Transverse colon (tissue), 4 donors: ENCODE data around the gene LRSAM1. TPM values are rescaled to one million over a fixed set of nuclear protein-coding genes. Genes with fewer than 3 reads are reported as not detected.

Source experiments
- DNase-seq: peaks from one replicate; pipeline ENCODE4 v3.0.0-alpha.2; 2019
- H3K27ac ChIP-seq, 4 donors: fragments of 200-600 bp; sonication (generic); 2 replicates each; pipeline ENCODE4 v1.5.1; 2016 to 2018; ENCODE audit warnings: inconsistent platforms in 4 of 4
- H3K27me3 ChIP-seq: fragments of 200-600 bp; sonication (generic); 2 replicates; pipeline ENCODE4 v1.5.1; 2017; ENCODE audit warnings: inconsistent platforms
- H3K36me3 ChIP-seq, 4 donors: fragments of 200-600 bp; sonication (generic); 2 replicates each; pipeline ENCODE4 v1.5.1; 2017 to 2019; ENCODE audit warnings: inconsistent platforms in 4 of 4
- H3K4me1 ChIP-seq, 4 donors: fragments of 200-600 bp; sonication (generic); 2 replicates each; pipeline ENCODE4 v1.5.1; 2017 to 2020; ENCODE audit warnings: inconsistent platforms in 4 of 4
- H3K4me3 ChIP-seq, 4 donors: fragments of 200-600 bp; sonication (generic); 1 replicate in 1 of 4; 2 replicates in 3 of 4; pipeline versions ENCODE4 v1.5.1 to v1.6.1; 2017 to 2019; ENCODE audit warnings: inconsistent platforms in 4 of 4
- H3K9me3 ChIP-seq, 2 donors: fragments of 200-600 bp; sonication (generic); 2 replicates each; pipeline ENCODE4 v1.5.1; 2017 to 2019; ENCODE audit warnings: inconsistent platforms in 2 of 2
- CTCF ChIP-seq, 5 experiments: fragments of 200-600 bp in 3 of 5; fragments of 450-650 bp in 2 of 5; sonication (generic) in 3 of 5; IDR thresholded peaks; 1 replicate in 2 of 5; 2 replicates in 3 of 5; pipeline ENCODE4 v1.5.1; 2016 to 2017; ENCODE audit warnings: antibody characterized with exemption in 5 of 5, inconsistent platforms in 3 of 5, mild to moderate bottlenecking in 2 of 5, moderate library complexity in 1 of 5
- EP300 ChIP-seq: sonication (generic); formaldehyde crosslinking; IDR thresholded peaks from one replicate; pipeline ENCODE4 v1.6.1; 2017; ENCODE audit warnings: antibody characterized with exemption, low read depth
- POLR2A ChIP-seq: fragments of 450-650 bp; IDR thresholded peaks from one replicate; pipeline ENCODE4 v1.6.1; 2016; ENCODE audit warnings: antibody characterized with exemption, mild to moderate bottlenecking, moderate library complexity
- POLR2AphosphoS5 ChIP-seq, 3 donors: sonication (generic); formaldehyde crosslinking; IDR thresholded peaks; one replicate each; pipeline ENCODE4 v1.6.1; 2016; ENCODE audit warnings: antibody characterized with exemption in 3 of 3
- WGBS, 2 donors: methylation state at CpG; one replicate each; pipeline ENCODE4 v1.1.5; 2018; ENCODE audit warnings: low coverage in 1 of 2; 5-methylcytosine and 5-hydroxymethylcytosine counted together
- in situ Hi-C, 4 donors: fragments of 200-750 bp; cut with MboI; loops; one replicate each; pipeline versions ENCODE4 v1.15.0 to v1.15.1; 2017; ENCODE audit warnings: low sequenced_read_pairs in 3 of 4, low pct_ligation_motif_present in 1 of 4, low pct_unique_long_range_greater_than_20kb in 1 of 4
- intact Hi-C: fragments of 100-400 bp; cut with DNase I; formaldehyde crosslinking; loops from one replicate; pipeline ENCODE4 v1.15.1; 2023; ENCODE audit warnings: low total_unique reads
- total RNA-seq, 4 donors: library from RNA; depleted of rRNA; stranded (reverse); fragments of >200 nt; gene quantifications; one replicate each; pipeline ENCODE4 v1.1.0, GENCODE V29; 2016

LRSAM1 gene
- total RNA-seq, 4 donors from 2014 or later, result 16.2 to 39.2 (median 26.2) TPM

GRCh38 chr9:127545196-127546124 lies 94.2 kb downstream of the LRSAM1 start:
- intact Hi-C loops (no loop called here), in situ Hi-C loops (no loop called here)
- TF ChIP-seq POLR2A (no peak), POLR2AphosphoS5 (IDR thresholded peaks at IDR 0.05) (peak in 1 of 3 donors; percentile 24), EP300 (no peak), CTCF (IDR thresholded peaks at IDR 0.05) (peak in 2 of 5 experiments; percentile 7 to 11)
- WGBS, 2 donors, result 28% methylated on average over 22 of the region's 25 CpGs; no CpG with 5 or more reads in 1 of the 2 donors
- Histone ChIP-seq H3K36me3 (no peaks in the 10 kb centered on the region), H3K4me1 (peaks cover 43 to 90% (median 79%) of the 10 kb centered on the region in 4 donors), H3K27me3 (no peaks in the 10 kb centered on the region), H3K9me3 (no peaks in the 10 kb centered on the region), H3K4me3 (peak overlapping the region in 1 of 4 donors; percentile 9), H3K27ac (peak overlapping the region; percentile 75 to 91 (median 82))
- DNase-seq, result peak; percentile 66

- no peaks in the 10 kb centered on the region for H3K27me3 ChIP-seq
- peak overlapping the region; percentile 75 to 91 (median 82) for H3K27ac ChIP-seq
- in situ Hi-C loops, result no loop called here
- H3K4me3 ChIP-seq, result no peak overlapping the region
- no peaks in the 10 kb centered on the region for H3K36me3 ChIP-seq
- no peaks in the 10 kb centered on the region for H3K9me3 ChIP-seq
- intact Hi-C loops, result no loop called here
- 66% methylated on average over 11 of the region's 14 CpGs; no CpG with 5 or more reads in 1 of the 2 donors for WGBS, 2 donors
- H3K4me1 ChIP-seq, result peaks cover 43 to 88% (median 79%) of the 10 kb centered on the region in 4 donors
- DNase-seq, result peak; percentile 37
- TF ChIP-seq EP300 (no peak), POLR2AphosphoS5 (IDR thresholded peaks at IDR 0.05) (no peak), POLR2A (no peak), CTCF (IDR thresholded peaks at IDR 0.05) (no peak)
Measured at GRCh38 chr9:127546125-127546832, 95.0 kb downstream of the LRSAM1 start.

GRCh38 chr9:127548352-127548881 lies 97.1 kb downstream of the LRSAM1 start:
- peaks cover 28 to 76% (median 71%) of the 10 kb centered on the region in 4 donors for H3K4me1 ChIP-seq
- H3K27ac ChIP-seq, result peak overlapping the region in 1 of 4 donors; percentile 5
- no peak overlapping the region for H3K4me3 ChIP-seq
- H3K27me3 ChIP-seq, result no peaks in the 10 kb centered on the region
- no peak for DNase-seq
- no peaks in the 10 kb centered on the region for H3K9me3 ChIP-seq
- in situ Hi-C loops (no loop called here), intact Hi-C loops (no loop called here)
- TF ChIP-seq POLR2A (no peak), EP300 (no peak), POLR2AphosphoS5 (IDR thresholded peaks at IDR 0.05) (no peak), CTCF (IDR thresholded peaks at IDR 0.05) (no peak)
- H3K36me3 ChIP-seq, result no peaks in the 10 kb centered on the region
- 60 to 77% methylated on average over 1 to 10 of the region's 10 CpGs for WGBS, 2 donors

- DNase-seq, result no peak
- in situ Hi-C loops, result no loop called here
- WGBS, 2 donors, result 80% methylated on average over 10 of the region's 10 CpGs; no CpG with 5 or more reads in 1 of the 2 donors
- no peaks in the 10 kb centered on the region for H3K27me3 ChIP-seq
- no peak overlapping the region for H3K4me3 ChIP-seq
- H3K36me3 ChIP-seq, result no peaks in the 10 kb centered on the region
- intact Hi-C loops, result no loop called here
- peak overlapping the region in 1 of 4 donors; percentile 17 for H3K27ac ChIP-seq
- peaks cover 20 to 76% (median 64%) of the 10 kb centered on the region in 4 donors for H3K4me1 ChIP-seq
- TF ChIP-seq EP300 (no peak), POLR2AphosphoS5 (IDR thresholded peaks at IDR 0.05) (no peak), POLR2A (no peak), CTCF (IDR thresholded peaks at IDR 0.05) (no peak)
- H3K9me3 ChIP-seq, result no peaks in the 10 kb centered on the region
Measured at GRCh38 chr9:127549218-127549617, 97.9 kb downstream of the LRSAM1 start.
